Osteocyte (in vitro differentiated cells): Measurements from ENCODE around the gene MANSC4. TPM values are rescaled to one million over a fixed set of nuclear protein-coding genes. Genes with fewer than 3 reads are reported as not detected.

Experiments
- DNase-seq: peaks from one replicate; pipeline ENCODE4 v3.0.0; 2021; ENCODE audit warnings: mixed read lengths; ENCODE audit not compliant: unreplicated experiment; ENCODE audit errors: extremely low spot score
- H3K27ac Mint-ChIP-seq: one replicate; pipeline ENCODE4 v1.8.0; 2021; ENCODE audit warnings: mild to moderate bottlenecking, mixed read lengths; ENCODE audit not compliant: unreplicated experiment
- H3K27me3 Mint-ChIP-seq: one replicate; pipeline ENCODE4 v1.8.0; 2021; ENCODE audit warnings: mixed read lengths; ENCODE audit not compliant: unreplicated experiment
- H3K36me3 Mint-ChIP-seq: one replicate; pipeline ENCODE4 v1.8.0; 2021; ENCODE audit warnings: mixed read lengths; ENCODE audit not compliant: unreplicated experiment
- H3K4me1 Mint-ChIP-seq: one replicate; pipeline ENCODE4 v1.8.0; 2021; ENCODE audit warnings: mixed read lengths; ENCODE audit not compliant: unreplicated experiment
- H3K4me3 Mint-ChIP-seq: one replicate; pipeline ENCODE4 v1.8.0; 2021; ENCODE audit warnings: mild to moderate bottlenecking, moderate library complexity, mixed read lengths; ENCODE audit not compliant: unreplicated experiment
- H3K9me3 Mint-ChIP-seq: one replicate; pipeline ENCODE4 v1.8.0; 2021; ENCODE audit warnings: mixed read lengths; ENCODE audit not compliant: unreplicated experiment
- total RNA-seq: library from RNA; stranded (reverse); gene quantifications from 2 replicates; pipeline ENCODE4 v1.2.1, GENCODE V29; 2021
- TF ChIP-seq, protein P1 (sequence below): fragments of 200-600 bp; sonication (generic); IDR thresholded peaks from 2 replicates; pipeline ENCODE4 v1.5.0; 2021; ENCODE audit warnings: antibody characterized with exemption, mild to moderate bottlenecking, moderate library complexity

The MANSC4 gene
- total RNA-seq, 1 donor from 2014 or later = not detected

DNA sequence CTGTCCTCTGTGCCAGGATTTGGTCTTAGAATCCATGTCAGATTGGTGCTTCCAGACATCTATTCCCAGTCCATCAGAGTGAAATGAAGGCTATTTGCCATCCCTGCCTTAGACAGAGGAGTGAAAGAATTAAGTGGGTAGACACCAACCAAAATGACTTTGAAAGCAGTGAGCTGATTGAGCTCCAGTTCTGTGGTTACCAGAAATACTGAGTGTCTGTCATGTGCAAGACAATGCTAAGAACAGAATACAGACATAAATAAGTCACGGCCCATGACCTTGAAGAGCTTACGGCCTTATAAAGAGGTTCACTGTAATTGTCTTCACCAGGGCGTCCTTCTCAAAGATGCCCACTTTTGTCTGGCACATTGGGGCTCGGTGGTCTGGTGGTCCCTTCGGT lies 21.6 kb upstream of the MANSC4 start:
- Mint-ChIP-seq H3K27ac (no peak overlapping the region), H3K4me3 (no peak overlapping the region), H3K9me3 (no peaks in the 10 kb centered on the region), H3K27me3 (no peaks in the 10 kb centered on the region), H3K4me1 (peaks cover 1% of the 10 kb centered on the region), H3K36me3 (peaks cover 20% of the 10 kb centered on the region)
- DNase-seq = no peak
- TF ChIP-seq, protein P1, sequence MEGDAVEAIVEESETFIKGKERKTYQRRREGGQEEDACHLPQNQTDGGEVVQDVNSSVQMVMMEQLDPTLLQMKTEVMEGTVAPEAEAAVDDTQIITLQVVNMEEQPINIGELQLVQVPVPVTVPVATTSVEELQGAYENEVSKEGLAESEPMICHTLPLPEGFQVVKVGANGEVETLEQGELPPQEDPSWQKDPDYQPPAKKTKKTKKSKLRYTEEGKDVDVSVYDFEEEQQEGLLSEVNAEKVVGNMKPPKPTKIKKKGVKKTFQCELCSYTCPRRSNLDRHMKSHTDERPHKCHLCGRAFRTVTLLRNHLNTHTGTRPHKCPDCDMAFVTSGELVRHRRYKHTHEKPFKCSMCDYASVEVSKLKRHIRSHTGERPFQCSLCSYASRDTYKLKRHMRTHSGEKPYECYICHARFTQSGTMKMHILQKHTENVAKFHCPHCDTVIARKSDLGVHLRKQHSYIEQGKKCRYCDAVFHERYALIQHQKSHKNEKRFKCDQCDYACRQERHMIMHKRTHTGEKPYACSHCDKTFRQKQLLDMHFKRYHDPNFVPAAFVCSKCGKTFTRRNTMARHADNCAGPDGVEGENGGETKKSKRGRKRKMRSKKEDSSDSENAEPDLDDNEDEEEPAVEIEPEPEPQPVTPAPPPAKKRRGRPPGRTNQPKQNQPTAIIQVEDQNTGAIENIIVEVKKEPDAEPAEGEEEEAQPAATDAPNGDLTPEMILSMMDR = no peak

DNA sequence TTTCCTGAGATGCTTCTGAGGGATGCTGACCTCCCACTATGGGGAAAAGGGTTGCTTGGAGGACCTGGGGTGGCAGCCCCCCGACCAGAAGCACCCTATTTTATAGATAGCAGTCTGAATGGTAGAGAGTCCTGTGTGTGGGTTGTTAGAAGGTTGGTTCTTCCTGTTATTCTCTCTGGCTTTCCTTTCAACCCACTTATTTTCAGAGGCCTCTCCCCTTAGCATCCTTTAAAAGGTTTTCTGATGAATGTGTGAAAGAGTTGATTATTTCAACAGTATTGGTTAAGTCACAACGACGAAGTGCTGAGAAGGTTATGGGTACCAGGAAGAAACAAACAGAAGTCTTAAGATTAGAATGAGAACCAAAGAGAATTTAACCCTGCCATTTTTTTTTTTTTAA lies 20.8 kb upstream of the MANSC4 start:
- H3K4me1 Mint-ChIP-seq = peaks cover 1% of the 10 kb centered on the region
- H3K27ac Mint-ChIP-seq = no peak overlapping the region
- peaks cover 24% of the 10 kb centered on the region for H3K36me3 Mint-ChIP-seq
- DNase-seq = no peak
- TF ChIP-seq, protein P1 = no peak
- H3K9me3 Mint-ChIP-seq = no peaks in the 10 kb centered on the region
- H3K27me3 Mint-ChIP-seq = no peaks in the 10 kb centered on the region
- H3K4me3 Mint-ChIP-seq = no peak overlapping the region

DNA sequence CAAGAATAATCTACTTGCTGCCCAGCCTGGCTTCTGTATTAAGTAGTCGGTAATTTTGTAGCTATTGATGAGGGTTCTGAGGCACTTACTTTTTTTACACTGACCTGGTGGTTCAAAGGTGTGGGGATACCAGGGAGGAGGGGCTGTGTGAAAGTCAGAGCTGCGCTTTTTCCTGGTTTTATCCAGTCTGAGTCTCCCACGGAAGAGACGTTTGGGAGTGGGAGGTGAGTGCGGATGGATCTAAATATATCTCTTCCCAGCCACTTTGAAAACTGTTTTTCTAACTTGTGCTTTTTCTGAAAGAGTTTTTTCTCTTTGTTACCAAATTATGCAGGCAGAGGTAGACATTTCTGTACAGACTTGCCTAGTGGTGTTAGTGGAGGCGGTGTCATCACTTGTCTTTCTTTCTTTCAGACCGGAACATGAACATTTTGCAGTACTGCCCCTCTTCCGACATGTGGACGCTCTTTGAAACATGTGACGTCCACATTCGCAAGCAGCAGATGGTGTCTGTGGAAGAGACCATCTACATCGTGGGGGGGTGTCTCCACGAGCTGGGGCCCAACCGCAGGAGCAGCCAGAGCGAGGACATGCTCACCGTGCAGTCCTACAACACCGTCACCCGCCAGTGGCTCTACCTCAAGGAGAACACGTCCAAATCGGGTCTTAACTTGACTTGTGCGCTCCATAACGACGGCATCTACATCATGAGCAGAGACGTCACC lies 17.4 kb upstream of the MANSC4 start:
- H3K36me3 Mint-ChIP-seq = peaks cover 44% of the 10 kb centered on the region
- H3K4me3 Mint-ChIP-seq = no peak overlapping the region
- no peaks in the 10 kb centered on the region for H3K4me1 Mint-ChIP-seq
- no peaks in the 10 kb centered on the region for H3K27me3 Mint-ChIP-seq
- DNase-seq = no peak
- TF ChIP-seq, protein P1 = no peak
- H3K9me3 Mint-ChIP-seq = no peaks in the 10 kb centered on the region
- no peak overlapping the region for H3K27ac Mint-ChIP-seq

DNA sequence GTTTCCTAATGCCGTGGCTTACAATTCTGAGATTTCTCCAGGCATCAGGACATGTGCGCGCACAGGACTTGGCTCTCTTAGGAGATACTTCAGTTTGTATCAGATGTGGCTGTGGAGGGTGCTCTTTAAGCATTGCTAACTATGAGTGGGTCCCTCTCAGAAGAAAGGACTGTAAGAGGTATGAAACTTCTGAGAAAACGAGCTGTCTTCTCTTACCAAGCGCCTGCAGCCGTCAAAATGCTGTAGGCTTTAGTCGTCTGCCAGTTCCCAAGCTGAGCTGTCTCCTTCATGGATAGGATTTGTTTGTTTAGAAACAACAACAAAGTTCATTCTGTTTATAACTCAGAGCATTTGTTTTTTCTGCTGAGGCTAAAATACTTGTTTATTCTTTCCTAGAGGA lies 16.1 kb upstream of the MANSC4 start:
- H3K27ac Mint-ChIP-seq = no peak overlapping the region
- H3K4me1 Mint-ChIP-seq = no peaks in the 10 kb centered on the region
- H3K9me3 Mint-ChIP-seq = no peaks in the 10 kb centered on the region
- H3K36me3 Mint-ChIP-seq = peaks cover 49% of the 10 kb centered on the region
- TF ChIP-seq, protein P1 = no peak
- no peak for DNase-seq
- H3K4me3 Mint-ChIP-seq = no peak overlapping the region
- H3K27me3 Mint-ChIP-seq = no peaks in the 10 kb centered on the region

DNA sequence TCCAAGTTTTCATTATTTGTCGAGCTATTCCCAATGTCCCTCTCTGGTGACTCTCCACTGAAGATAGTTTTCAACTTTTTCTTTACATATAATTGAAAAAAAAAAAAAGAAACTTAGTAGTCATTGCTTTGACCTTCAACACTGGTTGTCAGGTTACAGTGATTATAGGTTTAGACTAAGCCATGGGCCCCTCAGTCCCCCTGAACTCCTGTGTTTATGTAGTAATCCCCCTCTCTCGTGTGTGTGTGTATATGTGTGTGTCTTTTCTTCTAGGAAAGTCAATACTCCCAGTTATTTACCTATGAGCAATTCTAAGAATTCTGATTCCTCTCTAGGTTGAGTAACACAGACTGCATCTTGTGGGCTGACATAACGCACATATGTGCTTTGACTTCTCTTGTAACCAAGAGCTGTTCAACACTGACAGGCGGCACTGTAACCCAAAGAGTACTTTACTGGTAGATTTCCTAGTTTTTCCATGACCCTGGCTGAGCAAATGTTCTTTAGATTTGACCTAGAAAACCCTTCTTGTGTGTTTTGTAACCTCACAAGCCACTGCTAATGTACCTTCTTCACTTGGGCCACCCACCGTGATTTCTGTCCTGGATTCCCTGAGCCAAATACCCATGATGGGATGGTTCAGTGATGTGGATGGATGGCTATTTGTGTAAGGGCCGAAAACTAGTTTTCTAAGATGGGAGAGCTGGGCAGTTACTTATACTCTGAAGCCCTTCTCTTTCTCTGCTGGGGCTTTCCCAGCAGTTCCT lies 15.0 kb upstream of the MANSC4 start:
- TF ChIP-seq, protein P1 = no peak
- peaks cover 49% of the 10 kb centered on the region for H3K36me3 Mint-ChIP-seq
- no peak overlapping the region for H3K4me3 Mint-ChIP-seq
- no peaks in the 10 kb centered on the region for H3K27me3 Mint-ChIP-seq
- H3K9me3 Mint-ChIP-seq = no peaks in the 10 kb centered on the region
- H3K27ac Mint-ChIP-seq = no peak overlapping the region
- DNase-seq = no peak
- no peaks in the 10 kb centered on the region for H3K4me1 Mint-ChIP-seq
